Subcutaneous abdominal adipose tissue (tissue), 5 donors: ENCODE results near the gene MXRA8.

ENCODE experiments used
- H3K27ac ChIP-seq: one replicate; pipeline ENCODE4 v1.7.0; 2013; ENCODE audit warnings: low read depth, mild to moderate bottlenecking, inconsistent platforms, low read length, moderate library complexity
- H3K27me3 ChIP-seq, 5 donors: one replicate each; pipeline ENCODE4 v1.7.0; 2013; ENCODE audit warnings: low read length in 5 of 5, inconsistent platforms in 1 of 5; ENCODE audit not compliant: control insufficient read depth in 5 of 5, insufficient read depth in 4 of 5
- H3K36me3 ChIP-seq, 5 donors: one replicate each; pipeline ENCODE4 v1.7.0; 2013; ENCODE audit warnings: low read length in 5 of 5; ENCODE audit not compliant: control insufficient read depth in 5 of 5, insufficient read depth in 5 of 5
- H3K4me1 ChIP-seq, 5 donors: one replicate each; pipeline ENCODE4 v1.7.0; 2013; ENCODE audit warnings: low read length in 5 of 5, mild to moderate bottlenecking in 3 of 5, moderate library complexity in 1 of 5; ENCODE audit not compliant: control insufficient read depth in 5 of 5, insufficient read depth in 5 of 5
- H3K4me3 ChIP-seq, 5 donors: one replicate each; pipeline ENCODE4 v1.7.0; 2013; ENCODE audit warnings: low read length in 5 of 5, low read depth in 1 of 5
- H3K9ac ChIP-seq, 5 donors: one replicate each; pipeline ENCODE4 v1.7.0; 2013; ENCODE audit warnings: low read length in 5 of 5, mild to moderate bottlenecking in 4 of 5, moderate library complexity in 3 of 5
- H3K9me3 ChIP-seq, 5 donors: one replicate each; pipeline ENCODE4 v1.7.0; 2013; ENCODE audit warnings: low read length in 5 of 5; ENCODE audit not compliant: control insufficient read depth in 5 of 5
- donor health status: healthy.
- donor health status: healthy.
- donor health status: healthy.
- donor health status: healthy.
- donor health status: healthy.

Gene MXRA8

DNA sequence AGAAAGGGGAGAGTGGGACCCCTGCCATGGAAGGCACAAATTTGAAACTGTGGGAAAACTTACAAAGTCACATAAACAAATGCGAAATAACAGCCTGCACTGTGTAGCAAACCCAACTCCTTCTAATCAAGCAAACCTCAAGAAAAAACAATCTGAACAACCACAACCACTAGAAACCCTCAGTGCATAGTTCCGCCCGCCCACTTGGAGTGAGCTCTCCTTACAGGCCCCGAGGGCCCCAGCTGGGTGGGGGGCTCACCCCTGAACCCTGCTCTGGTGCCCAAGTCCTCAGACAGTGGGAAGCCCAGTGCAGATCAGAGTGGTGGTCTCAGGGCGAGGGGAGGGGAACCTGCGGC lies 931 bp upstream of the MXRA8 start:
- Histone ChIP-seq H3K27me3 (peaks cover 0 to 6% (median 0%) of the 10 kb centered on the region in 5 donors), H3K9ac (peak overlapping the region in 3 of 5 donors; percentile 16 to 84 (median 74)), H3K4me1 (peaks cover 3 to 66% (median 64%) of the 10 kb centered on the region in 5 donors), H3K27ac (peak overlapping the region; percentile 84), H3K9me3 (no peaks in the 10 kb centered on the region), H3K36me3 (peaks cover 0 to 5% (median 2%) of the 10 kb centered on the region in 5 donors), H3K4me3 (peak overlapping the region in 4 of 5 donors; percentile 6 to 75 (median 32))

DNA sequence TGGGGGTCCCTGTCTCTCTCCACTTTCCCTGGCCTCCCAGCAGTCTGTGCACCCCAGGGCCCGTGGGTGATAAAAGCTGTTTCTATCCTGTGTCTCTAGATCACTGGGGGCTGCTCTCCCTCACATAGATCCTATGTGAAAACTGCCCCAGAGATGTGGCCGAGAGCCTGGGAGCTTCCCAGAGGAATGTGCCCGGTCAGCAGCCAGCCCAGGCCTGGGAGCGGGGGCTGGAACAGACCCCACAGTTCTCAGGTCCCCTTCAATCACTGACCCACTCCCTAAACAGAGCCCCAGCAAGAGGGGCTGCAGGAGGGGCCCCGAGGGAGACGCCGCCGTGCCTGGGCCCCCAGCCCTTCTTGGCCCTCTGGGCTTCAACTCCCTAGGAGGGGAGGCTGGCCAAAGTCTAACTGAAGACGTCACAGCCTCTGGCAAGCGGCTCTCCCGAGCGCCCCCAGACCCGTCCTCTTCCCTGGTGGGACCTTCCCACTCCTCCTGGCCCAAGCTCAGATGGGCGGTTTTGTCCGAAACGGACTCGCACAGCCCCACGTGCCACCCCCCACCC lies 403 bp downstream of the MXRA8 start:
- H3K9ac ChIP-seq = peak overlapping the region; percentile 48 to 84 (median 74)
- H3K4me1 ChIP-seq = peaks cover 3 to 79% (median 76%) of the 10 kb centered on the region in 5 donors

DNA sequence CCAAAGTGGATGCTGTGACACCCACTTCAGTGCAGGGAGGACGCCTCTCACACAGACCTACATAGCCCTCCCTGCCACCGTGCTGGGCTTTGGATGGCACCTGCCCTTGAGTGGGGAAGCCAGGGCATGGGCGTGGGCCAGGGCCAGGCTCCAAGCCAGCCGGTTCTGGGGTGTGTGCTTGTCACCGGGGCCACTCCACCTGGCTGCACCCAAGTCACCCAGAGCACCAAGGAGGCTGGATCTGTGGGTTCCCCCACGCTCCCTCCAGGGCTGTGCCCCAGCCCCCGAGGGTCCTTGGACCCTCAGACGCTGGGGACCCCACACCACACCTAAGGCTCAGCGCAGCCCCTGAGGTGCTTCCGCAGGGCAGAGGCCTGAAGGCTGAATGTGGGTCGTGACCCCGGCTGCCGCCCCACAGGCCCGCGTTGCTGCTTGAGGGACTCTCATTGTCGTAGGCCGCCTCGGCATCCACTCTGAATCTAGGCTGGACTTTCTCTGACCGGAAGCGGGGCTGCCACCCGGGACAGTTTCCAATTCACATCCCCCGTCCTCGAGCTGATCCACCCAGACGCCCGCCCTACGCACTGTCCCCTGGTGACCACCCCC lies 1.5 kb downstream of the MXRA8 start:
- peaks cover 0 to 16% (median 0%) of the 10 kb centered on the region in 5 donors for H3K27me3 ChIP-seq
- peaks cover 0 to 18% (median 15%) of the 10 kb centered on the region in 5 donors for H3K36me3 ChIP-seq
- peak overlapping the region in 4 of 5 donors; percentile 70 to 84 (median 78) for H3K9ac ChIP-seq
- peak overlapping the region; percentile 84 for H3K27ac ChIP-seq
- H3K4me3 ChIP-seq = peak overlapping the region in 4 of 5 donors; percentile 56 to 78 (median 73)
- peaks cover 10 to 85% (median 81%) of the 10 kb centered on the region in 5 donors for H3K4me1 ChIP-seq
- no peaks in the 10 kb centered on the region for H3K9me3 ChIP-seq

More for the DNA sequence above, 403 bp downstream of the MXRA8 start:
- H3K36me3 ChIP-seq = peaks cover 0 to 14% (median 14%) of the 10 kb centered on the region in 5 donors
- peak overlapping the region; percentile 84 for H3K27ac ChIP-seq
- peak overlapping the region; percentile 56 to 84 (median 75) for H3K4me3 ChIP-seq
- H3K27me3 ChIP-seq = peaks cover 0 to 16% (median 0%) of the 10 kb centered on the region in 5 donors
- no peaks in the 10 kb centered on the region for H3K9me3 ChIP-seq

- peaks cover 10 to 85% (median 81%) of the 10 kb centered on the region in 5 donors for H3K4me1 ChIP-seq
- H3K36me3 ChIP-seq = peaks cover 0 to 18% (median 15%) of the 10 kb centered on the region in 5 donors
- H3K4me3 ChIP-seq = peak overlapping the region in 4 of 5 donors; percentile 56 to 78 (median 73)
- peaks cover 0 to 16% (median 0%) of the 10 kb centered on the region in 5 donors for H3K27me3 ChIP-seq
- H3K9ac ChIP-seq = no peak overlapping the region
- H3K27ac ChIP-seq = peak overlapping the region; percentile 84
- no peaks in the 10 kb centered on the region for H3K9me3 ChIP-seq
These were observed 2.1 kb downstream of the MXRA8 start for GRCh38 chr1:1356166-1356795.

DNA sequence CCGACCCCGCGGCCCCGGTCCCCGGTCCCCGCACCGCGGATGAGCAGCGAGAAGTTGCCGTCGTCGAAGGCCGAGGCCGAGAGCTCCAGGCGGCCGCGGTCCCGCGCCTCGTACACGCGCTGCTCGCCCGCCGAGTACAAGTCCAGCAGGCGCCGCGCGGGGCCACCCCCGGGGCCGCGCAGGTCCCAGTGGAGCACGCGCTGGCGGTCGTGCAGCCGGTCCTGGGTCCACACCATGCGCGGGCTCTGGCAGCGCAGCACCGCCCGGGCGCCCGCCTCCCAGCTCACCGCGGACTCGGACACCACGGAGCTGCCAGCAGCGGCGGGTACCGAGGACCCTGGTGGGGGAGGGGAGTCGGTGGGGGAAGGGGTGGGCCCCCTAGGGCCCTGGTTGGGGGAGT lies 2.9 kb downstream of the MXRA8 start:
- Histone ChIP-seq H3K4me3 (no peak overlapping the region), H3K27me3 (peaks cover 0 to 16% (median 0%) of the 10 kb centered on the region in 5 donors), H3K9ac (no peak overlapping the region), H3K9me3 (no peaks in the 10 kb centered on the region), H3K36me3 (peaks cover 0 to 18% (median 15%) of the 10 kb centered on the region in 5 donors), H3K4me1 (peaks cover 8 to 76% (median 73%) of the 10 kb centered on the region in 5 donors), H3K27ac (no peak overlapping the region)

GRCh38 chr1:1354271-1355247 lies 3.8 kb downstream of the MXRA8 start:
- H3K4me1 ChIP-seq = peaks cover 8 to 68% (median 64%) of the 10 kb centered on the region in 5 donors
- no peak overlapping the region for H3K9ac ChIP-seq
- no peak overlapping the region for H3K27ac ChIP-seq
- peaks cover 0 to 18% (median 15%) of the 10 kb centered on the region in 5 donors for H3K36me3 ChIP-seq
- peaks cover 0 to 16% (median 0%) of the 10 kb centered on the region in 5 donors for H3K27me3 ChIP-seq
- no peaks in the 10 kb centered on the region for H3K9me3 ChIP-seq
- no peak overlapping the region for H3K4me3 ChIP-seq

DNA sequence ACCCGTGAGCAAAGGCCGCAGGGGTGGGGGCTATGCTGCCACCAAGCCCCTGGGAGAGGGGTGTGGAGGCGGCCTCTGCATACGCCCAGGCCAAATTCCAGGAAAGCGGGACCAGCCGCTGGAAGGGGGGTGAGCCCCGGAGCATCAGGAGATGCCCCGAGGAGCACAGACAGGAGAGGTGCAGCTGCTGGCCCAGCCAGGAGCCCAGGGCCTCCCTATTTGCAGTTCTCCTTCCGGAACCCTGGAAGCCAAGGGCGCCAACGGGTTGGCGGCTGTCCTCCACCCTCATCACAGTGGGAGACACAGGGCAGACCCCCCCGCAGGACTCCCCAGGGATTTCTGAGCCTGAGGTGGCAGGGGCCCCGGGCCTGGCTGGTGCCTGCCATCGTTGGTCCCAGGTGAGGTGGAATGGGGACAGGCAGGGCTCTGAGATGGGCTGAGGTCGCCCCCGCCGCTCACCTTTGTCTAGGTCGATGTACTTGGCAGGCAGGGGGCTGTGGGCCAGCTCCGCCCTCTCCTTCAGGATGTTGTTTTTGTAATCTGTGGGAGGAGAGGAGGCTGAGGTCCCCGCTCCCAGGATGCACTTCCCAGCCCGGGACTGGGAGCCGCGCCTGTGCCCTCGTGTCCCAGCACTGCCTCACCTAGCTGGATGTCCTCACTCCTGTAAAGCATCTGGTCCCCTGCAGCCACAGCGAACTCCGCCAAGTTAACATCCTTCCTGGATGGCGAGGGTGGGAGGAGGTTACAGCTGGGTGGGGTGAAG lies 4.8 kb downstream of the MXRA8 start:
- no peak overlapping the region for H3K4me3 ChIP-seq
- no peak overlapping the region for H3K9ac ChIP-seq
- H3K36me3 ChIP-seq = peaks cover 0 to 18% (median 15%) of the 10 kb centered on the region in 5 donors
- peaks cover 0 to 11% (median 0%) of the 10 kb centered on the region in 5 donors for H3K27me3 ChIP-seq
- H3K9me3 ChIP-seq = no peaks in the 10 kb centered on the region
- H3K27ac ChIP-seq = no peak overlapping the region
- peaks cover 8 to 61% (median 54%) of the 10 kb centered on the region in 5 donors for H3K4me1 ChIP-seq

- peaks cover 0 to 11% (median 0%) of the 10 kb centered on the region in 5 donors for H3K27me3 ChIP-seq
- H3K4me3 ChIP-seq = peak overlapping the region in 1 of 5 donors; percentile 29
- no peak overlapping the region for H3K27ac ChIP-seq
- peaks cover 8 to 61% (median 54%) of the 10 kb centered on the region in 5 donors for H3K4me1 ChIP-seq
- no peaks in the 10 kb centered on the region for H3K9me3 ChIP-seq
- H3K36me3 ChIP-seq = peaks cover 0 to 18% (median 15%) of the 10 kb centered on the region in 5 donors
- H3K9ac ChIP-seq = peak overlapping the region in 1 of 5 donors; percentile 41
These were observed 5.5 kb downstream of the MXRA8 start for GRCh38 chr1:1352786-1353388.
